ENCODE measurements around the gene IGLL1. TPM values are rescaled to one million over a fixed set of nuclear protein-coding genes. Genes with fewer than 3 reads are reported as not detected.
"Not testable (repeated sequence)": the region's sequence is repeated elsewhere in the genome, so short reads cannot be mapped to it uniquely, and the experiment has no call there.

IGLL1 gene
- not detected for total RNA-seq

DNA sequence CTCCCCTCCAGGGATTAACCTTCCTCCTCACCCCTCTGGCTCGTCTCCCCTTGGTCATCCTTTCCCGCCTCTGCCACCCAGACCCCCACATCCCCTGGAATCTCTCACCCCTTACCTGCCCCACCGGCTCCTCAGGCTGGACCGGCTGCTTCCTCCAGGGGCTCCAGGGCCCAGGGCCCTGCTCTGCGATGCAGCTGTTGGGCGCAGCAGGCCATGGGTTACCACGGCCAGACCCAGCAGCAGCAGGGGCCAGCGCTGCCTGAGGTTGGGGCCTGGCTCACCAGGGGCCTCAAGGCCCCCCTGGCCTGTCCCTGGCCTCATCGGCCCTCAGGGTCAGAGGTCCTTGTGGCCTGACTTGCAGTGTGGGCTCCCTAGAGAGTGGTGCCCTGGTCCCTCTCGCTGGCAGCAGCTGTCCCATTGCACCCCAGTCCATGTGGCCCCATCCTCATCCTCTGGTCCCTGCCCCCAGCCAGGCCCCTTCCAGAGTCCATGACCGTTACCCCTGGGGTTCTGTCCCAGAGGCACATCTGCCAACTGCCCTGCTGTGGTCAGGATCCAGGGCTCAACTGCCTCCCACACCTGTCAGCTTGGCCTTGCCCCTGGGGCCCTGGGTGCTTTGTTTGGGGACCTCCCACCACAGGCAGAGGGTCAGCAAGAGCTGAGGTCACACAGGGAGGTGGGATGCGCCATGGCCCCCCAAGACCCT lies at the start of gene IGLL1:
Gene IGLL1, minus strand, starts transcription at position 421 of the 706 bp plus-strand sequence. Its CDS starts 100 bp downstream, at position 321.
- intact Hi-C loops (cut with DNase I) = no loop called here
- Histone ChIP-seq H3K4me1 (no peaks in the 10 kb centered on the region), H3K9me3 (no peaks in the 10 kb centered on the region), H3K4me3 (no peak within 1 kb of the TSS), H3K36me3 (replicated peaks in 1 of 2; ENCODE audit: insufficient read depth in 1 of 2, low read depth in 2 of 2) (no peaks in the 10 kb centered on the region), H3K27me3 (no peaks in the 10 kb centered on the region), H3K27ac (no peak within 1 kb of the TSS)
- 70 to 71% methylated on average over 10 to 12 of the region's 12 CpGs for WGBS, 2 donors
- TF ChIP-seq POLR2A (IDR thresholded peaks at IDR 0.05) = no peak
- TF ChIP-seq, protein P1, sequence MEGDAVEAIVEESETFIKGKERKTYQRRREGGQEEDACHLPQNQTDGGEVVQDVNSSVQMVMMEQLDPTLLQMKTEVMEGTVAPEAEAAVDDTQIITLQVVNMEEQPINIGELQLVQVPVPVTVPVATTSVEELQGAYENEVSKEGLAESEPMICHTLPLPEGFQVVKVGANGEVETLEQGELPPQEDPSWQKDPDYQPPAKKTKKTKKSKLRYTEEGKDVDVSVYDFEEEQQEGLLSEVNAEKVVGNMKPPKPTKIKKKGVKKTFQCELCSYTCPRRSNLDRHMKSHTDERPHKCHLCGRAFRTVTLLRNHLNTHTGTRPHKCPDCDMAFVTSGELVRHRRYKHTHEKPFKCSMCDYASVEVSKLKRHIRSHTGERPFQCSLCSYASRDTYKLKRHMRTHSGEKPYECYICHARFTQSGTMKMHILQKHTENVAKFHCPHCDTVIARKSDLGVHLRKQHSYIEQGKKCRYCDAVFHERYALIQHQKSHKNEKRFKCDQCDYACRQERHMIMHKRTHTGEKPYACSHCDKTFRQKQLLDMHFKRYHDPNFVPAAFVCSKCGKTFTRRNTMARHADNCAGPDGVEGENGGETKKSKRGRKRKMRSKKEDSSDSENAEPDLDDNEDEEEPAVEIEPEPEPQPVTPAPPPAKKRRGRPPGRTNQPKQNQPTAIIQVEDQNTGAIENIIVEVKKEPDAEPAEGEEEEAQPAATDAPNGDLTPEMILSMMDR (IDR thresholded peaks at IDR 0.05) = no peak
- no peak for DNase-seq
- no peak for ATAC-seq

DNA sequence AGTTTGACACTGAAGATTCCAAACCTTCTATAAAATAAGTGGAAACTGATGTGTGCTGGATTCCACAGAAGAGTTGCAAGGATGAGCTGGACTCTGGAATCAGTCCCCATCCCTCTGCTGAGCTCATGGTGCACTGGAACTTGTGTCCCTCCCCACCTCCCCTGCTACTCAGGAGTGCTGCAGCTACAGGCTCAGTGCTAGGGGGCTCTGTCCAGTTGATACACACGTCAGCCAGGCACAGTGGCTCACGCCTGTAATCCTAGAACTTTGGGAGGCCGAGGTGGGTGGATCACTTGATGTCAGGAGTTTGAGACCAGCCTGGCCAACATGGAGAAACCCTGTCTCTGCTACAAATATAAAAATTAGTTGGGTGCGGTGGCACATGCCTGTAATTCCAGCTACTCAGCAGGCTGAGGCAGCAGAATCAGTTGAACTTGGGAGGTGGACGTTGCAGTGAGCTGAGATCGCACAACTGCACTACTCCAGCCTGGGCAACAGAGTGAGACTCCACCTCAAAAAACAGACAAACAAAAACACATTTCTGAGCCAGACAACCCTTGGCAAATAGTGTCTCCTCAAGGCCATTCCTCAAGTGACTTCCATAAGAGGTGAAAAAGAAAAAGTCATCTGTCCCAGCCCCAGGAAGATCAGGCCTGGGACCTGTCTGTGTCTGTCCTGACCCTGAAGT lies 48.1 kb upstream of the IGLL1 start:
- intact Hi-C loops (cut with DNase I); H3K4me3 ChIP-seq; H3K9me3 ChIP-seq; ATAC-seq; H3K27me3 ChIP-seq; H3K36me3 ChIP-seq (replicated peaks in 1 of 2; ENCODE audit: insufficient read depth in 1 of 2, low read depth in 2 of 2); H3K27ac ChIP-seq; DNase-seq; H3K4me1 ChIP-seq: not testable (repeated sequence)
- 72 to 91% methylated on average over 6 of the region's 6 CpGs for WGBS, 2 donors

- H3K9me3 ChIP-seq; H3K36me3 ChIP-seq (replicated peaks in 1 of 2; ENCODE audit: insufficient read depth in 1 of 2, low read depth in 2 of 2); H3K27me3 ChIP-seq; H3K4me3 ChIP-seq; intact Hi-C loops (cut with DNase I); H3K4me1 ChIP-seq; H3K27ac ChIP-seq: not testable (repeated sequence)
- 45 to 86% methylated on average over 1 to 3 of the region's 3 CpGs for WGBS, 2 donors
- ATAC-seq (peak; percentile 52), DNase-seq (peak; percentile 32 to 60 (median 44))
- TF ChIP-seq, protein P1 (IDR thresholded peaks at IDR 0.05) = peak in 4 of 7 experiments; percentile 27 to 49 (median 37)
Observed at GRCh38 chr22:23627401-23628055, 47.4 kb upstream of the IGLL1 start.

DNA sequence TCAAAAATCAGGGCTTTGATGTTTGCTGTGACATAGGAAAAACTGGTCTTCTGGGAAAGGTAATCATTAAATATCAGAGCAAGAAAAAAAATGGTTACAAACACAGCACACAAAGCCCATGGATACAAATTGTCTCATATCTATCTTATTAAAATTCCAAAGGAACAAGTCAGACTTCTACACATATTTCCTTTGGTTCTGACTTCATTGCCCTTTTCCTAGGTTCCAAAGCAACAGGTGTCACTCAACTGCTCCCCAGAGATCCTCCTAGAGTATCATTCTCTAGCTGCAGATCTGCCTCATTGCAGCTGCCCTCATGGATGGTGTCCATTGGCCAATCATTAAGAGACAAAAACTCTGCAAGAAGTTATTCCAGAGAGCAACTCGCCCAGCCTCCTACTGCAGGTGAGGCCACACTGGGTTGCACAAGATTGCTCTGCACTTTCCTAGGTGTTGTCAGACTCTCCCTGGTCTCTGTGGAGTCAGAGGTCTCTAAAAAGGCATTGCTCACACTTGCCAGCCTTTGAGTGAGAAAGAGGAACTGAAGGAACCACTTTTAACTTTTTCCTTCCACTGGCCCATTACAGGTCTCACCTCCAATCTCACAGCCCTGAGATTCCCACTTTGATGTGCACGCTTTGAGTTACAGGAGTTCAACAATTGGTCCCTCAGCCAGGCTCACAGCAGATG lies 46.3 kb upstream of the IGLL1 start:
- Histone ChIP-seq H3K4me3 (no peak overlapping the region), H3K27me3 (no peaks in the 10 kb centered on the region), H3K4me1 (peaks cover under 1% of the 10 kb centered on the region), H3K9me3 (no peaks in the 10 kb centered on the region), H3K27ac (no peak overlapping the region), H3K36me3 (replicated peaks in 1 of 2; ENCODE audit: insufficient read depth in 1 of 2, low read depth in 2 of 2) (no peaks in the 10 kb centered on the region)
- TF ChIP-seq, protein P1 (IDR thresholded peaks at IDR 0.05) = no peak
- no peak for TF ChIP-seq POLR2A (IDR thresholded peaks at IDR 0.05)
- no peak for DNase-seq
- 74 to 86% methylated on average over 2 of the region's 2 CpGs for WGBS, 2 donors
- intact Hi-C loops (cut with DNase I) = no loop called here
- ATAC-seq = no peak

- TF ChIP-seq, protein P1 (IDR thresholded peaks at IDR 0.05) = no peak
- TF ChIP-seq POLR2A (IDR thresholded peaks at IDR 0.05) = no peak
- no peaks in the 10 kb centered on the region for H3K9me3 ChIP-seq
Observed at GRCh38 chr22:23622634-23623033, 42.5 kb upstream of the IGLL1 start.

GRCh38 chr22:23621916-23622315 lies 41.8 kb upstream of the IGLL1 start:
- H3K4me1 ChIP-seq = peaks cover 10% of the 10 kb centered on the region
- H3K9me3 ChIP-seq; H3K36me3 ChIP-seq (replicated peaks in 1 of 2; ENCODE audit: insufficient read depth in 1 of 2, low read depth in 2 of 2); H3K27ac ChIP-seq; ATAC-seq; H3K4me3 ChIP-seq; DNase-seq; intact Hi-C loops (cut with DNase I); H3K27me3 ChIP-seq: not testable (repeated sequence)
- 89 to 94% methylated on average over 1 to 2 of the region's 2 CpGs for WGBS, 2 donors

More at GRCh38 chr22:23622634-23623033, 42.5 kb upstream of the IGLL1 start:
- Histone ChIP-seq H3K4me3 (no peak overlapping the region), H3K27me3 (no peaks in the 10 kb centered on the region), H3K36me3 (replicated peaks in 1 of 2; ENCODE audit: insufficient read depth in 1 of 2, low read depth in 2 of 2) (no peaks in the 10 kb centered on the region), H3K4me1 (peaks cover 10% of the 10 kb centered on the region), H3K27ac (no peak overlapping the region)
- ATAC-seq (no peak), DNase-seq (no peak)
- 59 to 83% methylated on average over 2 of the region's 2 CpGs for WGBS, 2 donors
- intact Hi-C loops (cut with DNase I) = no loop called here
